ENCODE data around the gene CLEC1B.
"Not testable (repeated sequence)": the region's sequence is repeated elsewhere in the genome, so short reads cannot be mapped to it uniquely, and the experiment has no call there.

The CLEC1B gene

DNA sequence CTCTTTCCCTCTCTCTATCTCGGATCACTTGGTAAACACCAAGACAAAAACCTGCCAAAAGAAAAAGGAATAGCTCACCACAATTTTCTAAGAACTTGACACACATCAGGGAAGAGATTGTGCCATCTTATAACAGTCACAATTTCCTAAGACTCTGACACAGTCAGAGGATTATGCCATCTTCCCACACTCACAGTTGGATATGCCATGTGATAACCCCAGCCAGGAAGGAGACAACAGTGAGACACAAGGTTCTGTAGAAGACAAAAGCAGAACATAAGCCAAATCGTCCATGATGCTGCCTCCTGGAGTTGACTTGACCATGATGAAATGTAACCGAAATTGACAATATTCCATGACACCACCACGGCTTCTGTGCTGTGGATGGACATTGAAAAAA, 28.8 kb upstream of the CLEC1B start:
- DNase-seq (ENCODE audit: low read depth): peak; percentile 85
- no peak for TF ChIP-seq CTCF (IDR thresholded peaks at IDR 0.05; ENCODE audit: insufficient read depth, low read depth, low read length, missing control alignments)
- no peak overlapping the region for H3K4me3 ChIP-seq (ENCODE audit: low read length)

DNA sequence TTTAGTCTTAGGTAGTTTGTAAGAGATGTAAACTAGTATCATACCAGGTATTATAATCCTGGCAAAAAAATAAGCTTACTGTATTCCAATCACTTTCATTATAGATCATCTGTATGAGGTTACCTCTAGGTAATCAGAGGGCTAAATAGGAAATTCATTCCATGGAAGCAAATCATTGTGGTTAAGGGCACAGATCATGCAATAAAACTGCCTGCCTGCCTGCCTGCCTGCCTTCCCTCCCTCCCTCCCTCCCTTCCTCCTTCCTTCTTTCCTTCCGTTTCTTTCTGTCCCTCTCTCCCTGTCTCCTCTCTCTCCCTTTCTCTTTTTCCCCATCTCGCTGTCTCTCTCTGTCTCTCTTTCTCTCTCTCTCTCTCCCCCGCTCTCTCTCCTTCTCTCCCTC, 28.4 kb upstream of the CLEC1B start:
- DNase-seq (ENCODE audit: low read depth): peak; percentile 43
- no peak overlapping the region for H3K4me3 ChIP-seq (ENCODE audit: low read length)
- TF ChIP-seq CTCF (IDR thresholded peaks at IDR 0.05; ENCODE audit: insufficient read depth, low read depth, low read length, missing control alignments): no peak

DNA sequence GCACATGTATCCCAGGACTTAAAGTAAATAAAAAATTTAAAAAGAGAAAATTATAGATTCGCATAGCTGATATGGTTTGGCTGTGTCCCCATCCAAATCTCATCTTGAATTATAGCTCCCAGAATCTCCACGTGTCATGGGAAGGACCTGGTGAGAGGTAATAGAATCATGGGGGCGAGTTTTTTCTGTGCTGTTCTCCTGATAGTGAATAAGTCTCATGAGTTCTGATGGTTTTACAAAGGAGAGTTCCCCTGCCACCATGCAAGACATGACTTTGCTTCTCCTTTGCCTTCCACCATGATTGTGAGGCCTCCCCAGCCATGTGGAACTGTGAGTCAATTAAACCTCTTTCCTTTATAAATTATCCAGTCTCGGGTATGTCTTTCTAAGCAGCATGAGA, 27.7 kb upstream of the CLEC1B start:
- not testable (repeated sequence) for H3K4me3 ChIP-seq (ENCODE audit: low read length)

GRCh38 chr12:10025236-10025635, 26.3 kb upstream of the CLEC1B start:
- DNase-seq (ENCODE audit: low read depth): no peak
- H3K4me3 ChIP-seq (ENCODE audit: low read length): no peak overlapping the region
- no peak for TF ChIP-seq CTCF (IDR thresholded peaks at IDR 0.05; ENCODE audit: insufficient read depth, low read depth, low read length, missing control alignments)

More for the DNA sequence above, 27.7 kb upstream of the CLEC1B start:
- not testable (repeated sequence) for DNase-seq (ENCODE audit: low read depth)

GRCh38 chr12:10021342-10021741, 22.4 kb upstream of the CLEC1B start:
- no peak for DNase-seq (ENCODE audit: low read depth)
- no peak overlapping the region for H3K4me3 ChIP-seq (ENCODE audit: low read length)
- TF ChIP-seq CTCF (IDR thresholded peaks at IDR 0.05; ENCODE audit: insufficient read depth, low read depth, low read length, missing control alignments): no peak

DNA sequence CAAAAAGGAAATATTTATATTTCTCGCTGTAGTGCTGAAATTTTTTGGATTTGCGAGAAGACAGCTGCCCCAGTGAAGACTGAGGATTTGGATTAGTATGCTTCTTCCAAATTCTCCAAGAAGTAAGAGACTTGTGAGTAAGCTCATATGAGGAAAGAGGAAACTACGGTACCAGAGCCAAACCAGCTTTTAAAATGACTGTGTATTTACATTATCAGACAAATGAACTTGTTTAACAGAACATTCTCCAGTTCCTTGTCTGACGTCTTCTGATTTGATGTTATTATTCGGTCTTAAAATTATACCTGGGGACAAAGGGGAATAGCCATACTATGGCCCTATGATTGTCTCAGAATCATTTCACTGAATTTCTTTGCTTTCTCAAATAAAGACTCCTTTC, 19.5 kb upstream of the CLEC1B start:
- no peak for TF ChIP-seq CTCF (IDR thresholded peaks at IDR 0.05; ENCODE audit: insufficient read depth, low read depth, low read length, missing control alignments)
- DNase-seq (ENCODE audit: low read depth): peak; percentile 61
- H3K4me3 ChIP-seq (ENCODE audit: low read length): no peak overlapping the region

- peak; percentile 71 for DNase-seq (ENCODE audit: low read depth)
- H3K4me3 ChIP-seq (ENCODE audit: low read length): no peak overlapping the region
- no peak for TF ChIP-seq CTCF (IDR thresholded peaks at IDR 0.05; ENCODE audit: insufficient read depth, low read depth, low read length, missing control alignments)
Measured at GRCh38 chr12:10016881-10017280, 18.0 kb upstream of the CLEC1B start.

GRCh38 chr12:10015450-10015849, 16.5 kb upstream of the CLEC1B start:
- no peak for TF ChIP-seq CTCF (IDR thresholded peaks at IDR 0.05; ENCODE audit: insufficient read depth, low read depth, low read length, missing control alignments)
- no peak overlapping the region for H3K4me3 ChIP-seq (ENCODE audit: low read length)
- DNase-seq (ENCODE audit: low read depth): no peak
